Measurements from ENCODE around the gene NANOG. TPM values are rescaled to one million over a fixed set of nuclear protein-coding genes. Genes with fewer than 3 reads are reported as not detected.
A peak's percentile ranks its signal among the peaks of the same experiment; 100 is the strongest.
"Not testable (repeated sequence)": the region's sequence is repeated elsewhere in the genome, so short reads cannot be mapped to it uniquely, and the experiment has no call there.

The NANOG gene
- total and polyA plus RNA-seq, 4 donors = 0.23 to 0.49 TPM; not detected in 2

DNA sequence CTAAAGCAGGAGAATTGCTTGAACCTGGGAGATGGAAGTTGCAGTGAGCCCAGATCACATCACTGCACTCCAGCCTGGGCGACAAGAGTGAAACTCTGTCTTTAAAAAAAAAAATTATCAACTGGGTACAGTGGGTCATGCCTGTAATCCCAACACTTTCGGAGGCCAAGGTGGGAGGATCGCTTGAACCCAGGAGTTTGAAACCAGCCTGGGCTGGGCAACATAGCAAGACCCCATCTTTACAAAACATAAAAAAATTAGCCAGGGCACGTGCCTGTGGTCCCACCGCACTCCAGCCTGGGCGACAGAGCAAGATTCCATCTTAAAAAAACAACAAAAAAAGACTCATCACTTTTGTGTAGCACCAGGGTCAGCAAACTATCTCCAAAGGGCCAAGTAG, 7.1 kb upstream of the NANOG start:
- TF ChIP-seq, protein P1, sequence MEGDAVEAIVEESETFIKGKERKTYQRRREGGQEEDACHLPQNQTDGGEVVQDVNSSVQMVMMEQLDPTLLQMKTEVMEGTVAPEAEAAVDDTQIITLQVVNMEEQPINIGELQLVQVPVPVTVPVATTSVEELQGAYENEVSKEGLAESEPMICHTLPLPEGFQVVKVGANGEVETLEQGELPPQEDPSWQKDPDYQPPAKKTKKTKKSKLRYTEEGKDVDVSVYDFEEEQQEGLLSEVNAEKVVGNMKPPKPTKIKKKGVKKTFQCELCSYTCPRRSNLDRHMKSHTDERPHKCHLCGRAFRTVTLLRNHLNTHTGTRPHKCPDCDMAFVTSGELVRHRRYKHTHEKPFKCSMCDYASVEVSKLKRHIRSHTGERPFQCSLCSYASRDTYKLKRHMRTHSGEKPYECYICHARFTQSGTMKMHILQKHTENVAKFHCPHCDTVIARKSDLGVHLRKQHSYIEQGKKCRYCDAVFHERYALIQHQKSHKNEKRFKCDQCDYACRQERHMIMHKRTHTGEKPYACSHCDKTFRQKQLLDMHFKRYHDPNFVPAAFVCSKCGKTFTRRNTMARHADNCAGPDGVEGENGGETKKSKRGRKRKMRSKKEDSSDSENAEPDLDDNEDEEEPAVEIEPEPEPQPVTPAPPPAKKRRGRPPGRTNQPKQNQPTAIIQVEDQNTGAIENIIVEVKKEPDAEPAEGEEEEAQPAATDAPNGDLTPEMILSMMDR (IDR thresholded peaks at IDR 0.05; ENCODE audit: control extremely low read depth, extremely low read depth) = no peak
- WGBS, 2 donors = 90 to 95% methylated on average over 6 of the region's 6 CpGs
- H3K27ac ChIP-seq (ENCODE audit: low read depth in 1 of 2, low read length in 1 of 2) = no peak overlapping the region
- ATAC-seq (ENCODE audit: insufficient read depth, low FRiP score) (no peak), DNase-seq (no peak)
- no peak overlapping the region for H3K9ac ChIP-seq (ENCODE audit: insufficient read depth in 1 of 2, low read length in 2 of 2)
- no peaks in the 10 kb centered on the region for H3K9me3 ChIP-seq (ENCODE audit: control insufficient read depth in 4 of 4, insufficient read depth in 3 of 4, low read length in 3 of 4)
- H3K4me1 ChIP-seq (ENCODE audit: control insufficient read depth in 5 of 5, insufficient read depth in 5 of 5, low read length in 5 of 5) = no peaks in the 10 kb centered on the region
- H3K4me3 ChIP-seq = no peak overlapping the region
- H3K36me3 ChIP-seq (ENCODE audit: control insufficient read depth in 4 of 4, insufficient read depth in 4 of 4, low read length in 4 of 4) = no peaks in the 10 kb centered on the region
- peaks cover 0 to 3% (median 0%) of the 10 kb centered on the region in 3 donors for H3K27me3 ChIP-seq (ENCODE audit: control insufficient read depth in 3 of 3, insufficient read depth in 3 of 3, low read length in 2 of 3)

DNA sequence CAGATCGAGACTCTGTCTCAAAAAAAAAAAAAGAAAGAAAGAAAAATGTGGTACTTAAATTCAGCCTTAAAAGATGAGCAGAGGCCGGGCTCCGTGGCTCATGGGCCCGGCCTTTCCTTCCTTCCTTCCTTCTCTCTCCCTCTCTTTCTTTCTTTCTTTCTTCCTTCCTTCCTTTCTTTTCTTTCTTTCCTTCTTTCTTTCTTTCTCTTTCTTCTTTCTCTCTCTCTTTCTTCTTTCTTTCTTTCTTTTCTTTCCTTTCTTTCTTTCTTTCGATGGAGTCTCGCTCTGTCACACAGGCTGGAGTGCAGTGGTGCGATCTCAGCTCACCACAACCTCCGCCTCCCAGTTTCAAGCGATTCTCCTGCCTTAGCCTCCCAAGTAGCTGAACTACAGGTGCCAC, 5.8 kb upstream of the NANOG start:
- not testable (repeated sequence) for H3K36me3 ChIP-seq (ENCODE audit: control insufficient read depth in 4 of 4, insufficient read depth in 4 of 4, low read length in 4 of 4); H3K4me3 ChIP-seq; DNase-seq; H3K27ac ChIP-seq (ENCODE audit: low read depth in 1 of 2, low read length in 1 of 2); H3K27me3 ChIP-seq (ENCODE audit: control insufficient read depth in 3 of 3, insufficient read depth in 3 of 3, low read length in 2 of 3); H3K4me1 ChIP-seq (ENCODE audit: control insufficient read depth in 5 of 5, insufficient read depth in 5 of 5, low read length in 5 of 5); ATAC-seq (ENCODE audit: insufficient read depth, low FRiP score); H3K9me3 ChIP-seq (ENCODE audit: control insufficient read depth in 4 of 4, insufficient read depth in 3 of 4, low read length in 3 of 4); H3K9ac ChIP-seq (ENCODE audit: insufficient read depth in 1 of 2, low read length in 2 of 2)
- WGBS, 2 donors = 77 to 91% methylated on average over 9 of the region's 9 CpGs

DNA sequence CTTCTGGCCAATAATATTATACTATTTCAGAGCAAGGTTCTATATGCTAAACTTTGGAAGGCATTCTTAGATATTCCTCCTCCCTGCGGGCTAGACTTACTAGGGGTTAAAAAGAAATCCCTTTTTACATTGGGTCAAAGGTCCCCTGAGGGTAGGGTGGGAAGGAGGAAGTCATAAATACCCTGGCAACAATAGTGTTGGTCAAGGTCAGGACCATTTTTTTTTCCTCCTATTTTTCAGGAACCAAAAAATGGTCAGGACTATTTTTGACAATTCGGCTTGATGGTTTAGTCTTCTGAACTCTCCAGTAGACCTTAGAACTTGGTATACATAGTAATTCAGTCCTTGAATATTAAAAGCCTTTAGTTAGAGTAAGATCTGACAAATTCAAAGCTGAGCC, 4.5 kb upstream of the NANOG start:
- no peak for DNase-seq
- ATAC-seq (ENCODE audit: insufficient read depth, low FRiP score) = no peak
- Histone ChIP-seq H3K4me3 (no peak overlapping the region), H3K4me1 (ENCODE audit: control insufficient read depth in 5 of 5, insufficient read depth in 5 of 5, low read length in 5 of 5) (no peaks in the 10 kb centered on the region), H3K9me3 (ENCODE audit: control insufficient read depth in 4 of 4, insufficient read depth in 3 of 4, low read length in 3 of 4) (no peaks in the 10 kb centered on the region), H3K9ac (ENCODE audit: insufficient read depth in 1 of 2, low read length in 2 of 2) (no peak overlapping the region), H3K27me3 (ENCODE audit: control insufficient read depth in 3 of 3, insufficient read depth in 3 of 3, low read length in 2 of 3) (peaks cover 0 to 13% (median 8%) of the 10 kb centered on the region in 3 donors), H3K36me3 (ENCODE audit: control insufficient read depth in 4 of 4, insufficient read depth in 4 of 4, low read length in 4 of 4) (no peaks in the 10 kb centered on the region), H3K27ac (ENCODE audit: low read depth in 1 of 2, low read length in 1 of 2) (no peak overlapping the region)
- WGBS, 2 donors = 59 to 71% methylated on average over 2 of the region's 2 CpGs
- TF ChIP-seq, protein P1 (IDR thresholded peaks at IDR 0.05; ENCODE audit: control extremely low read depth, extremely low read depth) = no peak

DNA sequence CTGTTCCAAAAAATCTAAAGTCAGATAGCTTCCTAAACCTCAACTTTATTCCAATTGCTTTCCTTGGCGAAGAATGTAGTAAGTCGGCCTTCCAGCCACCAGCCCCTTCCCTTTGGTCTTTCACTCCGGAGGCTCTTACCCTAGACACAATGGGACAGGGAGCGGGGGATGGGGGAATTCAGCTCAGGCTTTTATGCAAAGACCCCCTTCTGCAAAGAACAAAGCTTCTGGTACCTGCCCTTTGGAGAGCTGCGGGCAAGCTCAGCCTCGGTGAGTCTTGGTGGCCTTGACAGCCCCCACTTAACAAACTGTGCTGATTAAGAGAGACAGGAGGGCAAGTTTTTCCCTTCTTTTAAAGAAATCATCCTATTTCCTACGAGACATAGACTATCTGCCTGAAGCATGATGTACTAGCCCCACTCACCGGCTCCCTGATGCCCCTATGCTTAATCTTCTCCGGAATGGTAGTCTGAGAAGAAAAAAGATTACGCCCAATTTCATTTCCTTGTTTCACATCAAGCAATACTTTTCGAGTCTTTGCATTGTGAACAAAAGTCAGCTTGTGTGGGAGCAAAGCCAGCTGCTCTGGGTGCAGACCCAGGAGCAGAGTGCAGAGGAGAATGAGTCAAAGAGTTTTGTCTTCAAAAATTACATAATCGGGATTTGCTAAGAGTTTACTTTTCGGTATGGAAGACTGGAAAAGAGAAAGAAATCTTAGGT, 1.5 kb upstream of the NANOG start:
- no peak overlapping the region for H3K9ac ChIP-seq (ENCODE audit: insufficient read depth in 1 of 2, low read length in 2 of 2)

More for the DNA sequence above, 1.5 kb upstream of the NANOG start:
- 49 to 58% methylated on average over 13 of the region's 13 CpGs for WGBS, 2 donors
- Histone ChIP-seq H3K4me3 (no peak overlapping the region), H3K27ac (ENCODE audit: low read depth in 1 of 2, low read length in 1 of 2) (no peak overlapping the region), H3K9me3 (ENCODE audit: control insufficient read depth in 4 of 4, insufficient read depth in 3 of 4, low read length in 3 of 4) (no peaks in the 10 kb centered on the region), H3K27me3 (ENCODE audit: control insufficient read depth in 3 of 3, insufficient read depth in 3 of 3, low read length in 2 of 3) (peaks cover 0 to 23% (median 18%) of the 10 kb centered on the region in 3 donors), H3K4me1 (ENCODE audit: control insufficient read depth in 5 of 5, insufficient read depth in 5 of 5, low read length in 5 of 5) (no peaks in the 10 kb centered on the region), H3K36me3 (ENCODE audit: control insufficient read depth in 4 of 4, insufficient read depth in 4 of 4, low read length in 4 of 4) (no peaks in the 10 kb centered on the region)
- ATAC-seq (ENCODE audit: insufficient read depth, low FRiP score) (no peak), DNase-seq (peak; percentile 35 to 64 (median 41))
- TF ChIP-seq, protein P1 (IDR thresholded peaks at IDR 0.05; ENCODE audit: control extremely low read depth, extremely low read depth) = no peak

Data from lung (tissue), 12 donors.